NT2/D1 (cell line): ENCODE data around the gene TPD52L3.
A peak's percentile ranks its signal among the peaks of the same experiment; 100 is the strongest.

Experiments
- DNase-seq: peaks from one replicate; pipeline ENCODE4 v3.0.0-alpha.2; 2011; ENCODE audit warnings: low read depth, low spot score
- H3K27me3 ChIP-seq: 2 replicates; pipeline ENCODE4 v1.6.0; 2011; ENCODE audit warnings: mild to moderate bottlenecking; ENCODE audit not compliant: insufficient read length, insufficient read depth
- H3K36me3 ChIP-seq: 2 replicates; pipeline ENCODE4 v1.6.1; 2011; ENCODE audit warnings: mild to moderate bottlenecking, low read length, mixed read lengths; ENCODE audit not compliant: insufficient read depth, insufficient read length
- H3K4me1 ChIP-seq: 2 replicates; pipeline ENCODE4 v1.5.1; 2011; ENCODE audit not compliant: insufficient read depth, insufficient read length
- H3K4me3 ChIP-seq: 2 replicates; pipeline ENCODE4 v1.5.1; 2011; ENCODE audit warnings: low read depth; ENCODE audit not compliant: insufficient read length
- H3K9ac ChIP-seq: 2 replicates; pipeline ENCODE4 v1.6.0; 2011; ENCODE audit warnings: low read depth; ENCODE audit not compliant: insufficient read length
- H3K9me3 ChIP-seq: 2 replicates; pipeline ENCODE4 v1.5.1; 2011; ENCODE audit warnings: mild to moderate bottlenecking, low read length; ENCODE audit not compliant: insufficient read depth
- SUZ12 ChIP-seq: IDR thresholded peaks from 2 replicates; pipeline ENCODE4 v1.6.1; 2011; ENCODE audit not compliant: insufficient read length, insufficient read depth; ENCODE audit errors: extremely low read depth
- YY1 ChIP-seq: IDR thresholded peaks from 2 replicates; pipeline ENCODE4 v1.6.1; 2011; ENCODE audit not compliant: insufficient read length, insufficient read depth
- ZNF274 ChIP-seq: IDR thresholded peaks from 2 replicates; pipeline ENCODE4 v1.6.1; 2011; ENCODE audit warnings: mild to moderate bottlenecking, low read depth, low read length

The TPD52L3 gene

DNA sequence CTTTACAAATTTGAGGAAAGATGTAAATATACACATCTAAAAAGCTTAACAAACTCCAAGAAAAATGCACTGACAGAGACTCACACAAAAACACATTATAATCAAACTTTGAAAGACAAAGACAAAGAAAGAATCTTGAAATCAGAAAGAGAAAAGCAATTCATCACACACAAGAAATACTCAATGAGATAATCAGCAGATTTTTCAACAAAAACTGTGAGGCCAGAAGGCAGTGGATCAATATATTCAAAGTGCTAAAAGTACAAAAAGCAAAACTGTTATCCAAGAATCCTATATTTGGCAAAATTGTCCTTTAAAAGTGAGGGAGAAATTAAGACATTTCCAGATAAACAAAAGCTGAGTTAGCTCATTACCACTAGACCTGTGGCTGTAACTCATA, 6.1 kb downstream of the TPD52L3 start:
- peaks cover 22% of the 10 kb centered on the region for H3K9me3 ChIP-seq
- H3K36me3 ChIP-seq: no peaks in the 10 kb centered on the region
- H3K4me3 ChIP-seq: no peak overlapping the region
- H3K4me1 ChIP-seq: no peaks in the 10 kb centered on the region
- no peak for TF ChIP-seq ZNF274
- H3K27me3 ChIP-seq: no peaks in the 10 kb centered on the region
- no peak for DNase-seq
- no peak overlapping the region for H3K9ac ChIP-seq

GRCh38 chr9:6348766-6349165, 20.6 kb downstream of the TPD52L3 start:
- Histone ChIP-seq H3K4me1 (no peaks in the 10 kb centered on the region), H3K4me3 (no peak overlapping the region), H3K9ac (no peak overlapping the region), H3K36me3 (no peaks in the 10 kb centered on the region), H3K27me3 (no peaks in the 10 kb centered on the region), H3K9me3 (no peaks in the 10 kb centered on the region)
- no peak for TF ChIP-seq YY1
- TF ChIP-seq SUZ12: no peak
- TF ChIP-seq ZNF274: no peak
- no peak for DNase-seq

DNA sequence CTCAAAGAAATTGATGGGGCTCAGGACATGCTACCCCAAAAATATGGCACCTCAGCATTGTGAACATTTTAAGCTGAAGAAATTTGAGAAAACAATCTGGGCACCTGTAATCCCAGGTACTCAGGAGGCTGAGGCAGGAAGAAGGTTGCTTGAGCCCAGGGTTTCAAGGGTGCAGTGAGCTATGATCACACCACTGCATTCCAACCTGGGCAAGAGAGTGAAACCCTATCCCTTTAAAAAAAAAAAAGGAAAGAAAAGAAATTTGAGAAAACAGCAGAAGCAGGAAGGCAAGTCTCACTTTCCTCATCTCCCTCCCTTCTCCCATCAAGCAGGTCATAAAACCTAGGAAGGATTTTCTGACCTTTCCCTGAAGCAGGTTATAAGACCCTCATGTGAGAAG, 23.6 kb downstream of the TPD52L3 start:
- Histone ChIP-seq H3K9me3 (no peaks in the 10 kb centered on the region), H3K4me3 (no peak overlapping the region), H3K4me1 (no peaks in the 10 kb centered on the region), H3K36me3 (no peaks in the 10 kb centered on the region), H3K27me3 (no peaks in the 10 kb centered on the region), H3K9ac (no peak overlapping the region)
- no peak for DNase-seq
- TF ChIP-seq SUZ12 (no peak), ZNF274 (no peak), YY1 (no peak)

- Histone ChIP-seq H3K36me3 (no peaks in the 10 kb centered on the region), H3K4me3 (no peak overlapping the region), H3K27me3 (no peaks in the 10 kb centered on the region), H3K4me1 (no peaks in the 10 kb centered on the region), H3K9me3 (no peaks in the 10 kb centered on the region), H3K9ac (no peak overlapping the region)
- TF ChIP-seq YY1: no peak
- no peak for TF ChIP-seq SUZ12
- no peak for TF ChIP-seq ZNF274
- peak; percentile 28 for DNase-seq
These were observed 26.0 kb downstream of the TPD52L3 start for GRCh38 chr9:6354072-6354686.

GRCh38 chr9:6355728-6356127, 27.6 kb downstream of the TPD52L3 start:
- Histone ChIP-seq H3K9me3 (no peaks in the 10 kb centered on the region), H3K4me1 (no peaks in the 10 kb centered on the region), H3K4me3 (no peak overlapping the region), H3K36me3 (no peaks in the 10 kb centered on the region), H3K27me3 (no peaks in the 10 kb centered on the region), H3K9ac (no peak overlapping the region)
- TF ChIP-seq SUZ12 (no peak), YY1 (no peak), ZNF274 (no peak)
- DNase-seq: no peak

GRCh38 chr9:6356441-6356840, 28.3 kb downstream of the TPD52L3 start:
- Histone ChIP-seq H3K4me1 (no peaks in the 10 kb centered on the region), H3K27me3 (no peaks in the 10 kb centered on the region), H3K9me3 (no peaks in the 10 kb centered on the region), H3K4me3 (no peak overlapping the region), H3K9ac (no peak overlapping the region), H3K36me3 (no peaks in the 10 kb centered on the region)
- TF ChIP-seq ZNF274: no peak
- TF ChIP-seq YY1: no peak
- TF ChIP-seq SUZ12: no peak
- DNase-seq: no peak

DNA sequence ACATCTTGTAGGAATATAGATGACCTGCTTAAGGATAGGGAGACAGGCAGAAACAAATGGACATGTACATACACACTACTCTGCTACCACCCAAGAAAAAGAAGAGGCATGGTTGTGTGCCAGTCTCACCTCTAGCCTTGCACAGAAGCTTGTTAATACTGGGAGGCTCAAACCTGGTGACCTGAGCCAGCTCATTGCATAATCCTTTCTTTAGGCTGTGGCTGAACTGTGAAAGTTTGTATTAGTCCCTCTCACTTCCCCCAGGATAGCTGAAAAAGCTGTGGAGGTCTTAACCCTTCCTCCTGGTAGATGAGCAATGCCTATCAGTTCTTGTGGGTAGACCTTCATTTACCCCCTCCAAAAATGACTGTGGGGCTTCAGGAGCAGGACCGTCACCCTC, 28.7 kb downstream of the TPD52L3 start:
- H3K9me3 ChIP-seq: no peaks in the 10 kb centered on the region
- H3K4me1 ChIP-seq: no peaks in the 10 kb centered on the region
- H3K9ac ChIP-seq: no peak overlapping the region
- H3K27me3 ChIP-seq: no peaks in the 10 kb centered on the region
- no peak for TF ChIP-seq ZNF274
- no peak for TF ChIP-seq SUZ12
- no peak for TF ChIP-seq YY1
- no peak overlapping the region for H3K4me3 ChIP-seq
- DNase-seq: no peak
- no peaks in the 10 kb centered on the region for H3K36me3 ChIP-seq
